ENCODE data around the gene KIAA1217.

DNA sequence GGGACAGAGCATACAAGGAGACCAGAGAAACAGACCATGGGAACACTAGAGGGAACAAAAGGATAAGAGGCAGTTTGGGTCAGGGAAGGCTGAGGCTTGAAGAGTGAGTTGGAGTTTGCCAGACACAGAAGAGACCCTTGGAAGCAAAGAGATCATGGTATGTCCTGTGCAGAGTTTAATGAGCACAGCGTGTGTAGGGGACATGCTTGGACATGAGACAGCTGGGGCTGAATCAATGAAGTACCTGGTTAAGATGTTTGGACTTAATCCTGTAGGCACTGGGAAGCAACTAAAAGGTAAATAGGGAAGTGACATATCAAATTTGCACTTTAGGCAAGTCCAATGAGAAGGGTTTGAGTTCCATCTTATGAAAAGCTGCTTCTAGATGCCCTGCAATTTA, 79.6 kb downstream of the KIAA1217 start:
- TF ChIP-seq, protein P1, sequence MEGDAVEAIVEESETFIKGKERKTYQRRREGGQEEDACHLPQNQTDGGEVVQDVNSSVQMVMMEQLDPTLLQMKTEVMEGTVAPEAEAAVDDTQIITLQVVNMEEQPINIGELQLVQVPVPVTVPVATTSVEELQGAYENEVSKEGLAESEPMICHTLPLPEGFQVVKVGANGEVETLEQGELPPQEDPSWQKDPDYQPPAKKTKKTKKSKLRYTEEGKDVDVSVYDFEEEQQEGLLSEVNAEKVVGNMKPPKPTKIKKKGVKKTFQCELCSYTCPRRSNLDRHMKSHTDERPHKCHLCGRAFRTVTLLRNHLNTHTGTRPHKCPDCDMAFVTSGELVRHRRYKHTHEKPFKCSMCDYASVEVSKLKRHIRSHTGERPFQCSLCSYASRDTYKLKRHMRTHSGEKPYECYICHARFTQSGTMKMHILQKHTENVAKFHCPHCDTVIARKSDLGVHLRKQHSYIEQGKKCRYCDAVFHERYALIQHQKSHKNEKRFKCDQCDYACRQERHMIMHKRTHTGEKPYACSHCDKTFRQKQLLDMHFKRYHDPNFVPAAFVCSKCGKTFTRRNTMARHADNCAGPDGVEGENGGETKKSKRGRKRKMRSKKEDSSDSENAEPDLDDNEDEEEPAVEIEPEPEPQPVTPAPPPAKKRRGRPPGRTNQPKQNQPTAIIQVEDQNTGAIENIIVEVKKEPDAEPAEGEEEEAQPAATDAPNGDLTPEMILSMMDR (IDR thresholded peaks at IDR 0.05; ENCODE audit: low read depth, low read length) = no peak
- no peak for TF ChIP-seq EZH2phosphoT487 (IDR thresholded peaks at IDR 0.05; ENCODE audit: low read depth)
